ENCODE measurements around the gene GPX4.

GRCh38 chr19:1126984-1127760 lies 23.4 kb downstream of the GPX4 start:
- TF ChIP-seq CTCF (IDR thresholded peaks at IDR 0.05) (no peak), POLR2A (IDR thresholded peaks at IDR 0.05) (no peak)
